Endothelial cell of umbilical vein (primary cell): ENCODE data around the gene TAOK1. TPM values are rescaled to one million over a fixed set of nuclear protein-coding genes. Genes with fewer than 3 reads are reported as not detected.

Experiments used
- BruUV-seq: library from RNA; stranded (reverse); fragments of 400-500 nt; replicated peaks from 2 replicates; lab custom pipeline; 2021; lab: Mats Ljungman, UMichigan
- CTCF ChIA-PET: fragments of 300-600, 350-600 bp; sonication (Branson Sonifier 250); formaldehyde crosslinking; loops from one replicate; lab custom pipeline; 2021; ENCODE audit warnings: antibody characterized with exemption, inconsistent platforms; lab: Charles Lee
- POLR2A ChIA-PET: fragments of 300-600, 350-600 bp; sonication (Branson Sonifier 250); formaldehyde crosslinking; loops from one replicate; lab custom pipeline; 2021; ENCODE audit warnings: antibody characterized with exemption, inconsistent platforms; lab: Charles Lee
- DNase-seq: peaks from one replicate; pipeline ENCODE4 v3.0.0-alpha.2; 2011; ENCODE audit warnings: low read depth, low spot score
- FAIRE-seq: peaks from 2 replicates; lab custom pipeline; 2011; peaks lifted over from hg19 to GRCh38; lab: Jason Lieb, UNC
- H2AFZ ChIP-seq: 2 replicates; pipeline ENCODE4 v1.6.0; 2012; ENCODE audit warnings: low read depth, low read length, control low read depth, inconsistent platforms
- H3K27ac ChIP-seq: 2 replicates; pipeline ENCODE4 v1.5.1; 2011; ENCODE audit warnings: low read depth, mild to moderate bottlenecking, control low read depth, low read length, moderate library complexity; ENCODE audit not compliant: insufficient read depth
- H3K27me3 ChIP-seq, 2 experiments: 2 replicates each; pipeline versions ENCODE4 v1.6.0 to v1.6.1; 2011; ENCODE audit warnings: low read length in 2 of 2, mixed read lengths in 1 of 2; ENCODE audit not compliant: control insufficient read depth in 2 of 2, insufficient read depth in 2 of 2
- H3K36me3 ChIP-seq, 2 experiments: 2 replicates in 1 of 2; 3 replicates in 1 of 2; pipeline ENCODE4 v1.5.1; 2011; ENCODE audit warnings: low read length in 2 of 2, mild to moderate bottlenecking in 1 of 2, moderate library complexity in 1 of 2; ENCODE audit not compliant: control insufficient read depth in 2 of 2, insufficient read depth in 2 of 2; ENCODE audit errors: extremely low read depth in 1 of 2
- H3K4me1 ChIP-seq: 3 replicates; pipeline ENCODE4 v1.5.1; 2011; ENCODE audit warnings: mild to moderate bottlenecking, low read length; ENCODE audit not compliant: control insufficient read depth, insufficient read depth; ENCODE audit errors: extremely low read depth
- H3K4me2 ChIP-seq: 2 replicates; pipeline ENCODE4 v1.6.1; 2011; ENCODE audit warnings: low read length, control low read depth, mixed read lengths; ENCODE audit not compliant: insufficient read depth
- H3K4me3 ChIP-seq, 3 experiments: fragments of 200-600 bp in 1 of 3; sonication (generic), shearing (Covaris generic) in 1 of 3; replicated peaks in 1 of 3; 2 replicates each; pipeline ENCODE4 v1.5.1; 2011 to 2016; ENCODE audit warnings: control low read depth in 3 of 3, low read length in 3 of 3, mild to moderate bottlenecking in 2 of 3, inconsistent platforms in 1 of 3, low read depth in 1 of 3, moderate library complexity in 1 of 3; ENCODE audit not compliant: insufficient read depth in 1 of 3
- H3K79me2 ChIP-seq: 2 replicates; pipeline ENCODE4 v1.6.0; 2012; ENCODE audit warnings: low read length, inconsistent platforms; ENCODE audit not compliant: control insufficient read depth, insufficient read depth
- H3K9ac ChIP-seq: replicated peaks from 2 replicates; pipeline ENCODE3; 2011; ENCODE audit warnings: low read length, control low read depth; ENCODE audit not compliant: insufficient read depth; ENCODE audit errors: extremely low read depth
- H3K9me1 ChIP-seq: replicated peaks from 3 replicates; pipeline ENCODE4 v1.6.0; 2011; ENCODE audit warnings: mild to moderate bottlenecking, low read length; ENCODE audit not compliant: control insufficient read depth, insufficient read depth; ENCODE audit errors: extremely low read depth
- H3K9me3 ChIP-seq: replicated peaks from 2 replicates; pipeline ENCODE4 v1.5.1; 2012; ENCODE audit warnings: low read length, inconsistent platforms; ENCODE audit not compliant: control insufficient read depth, insufficient read depth
- H4K20me1 ChIP-seq: replicated peaks from 2 replicates; pipeline ENCODE3; 2011; ENCODE audit warnings: mild to moderate bottlenecking, low read length; ENCODE audit not compliant: control insufficient read depth, insufficient read depth; ENCODE audit errors: extremely low read depth
- EZH2 ChIP-seq: IDR thresholded peaks from 2 replicates; pipeline ENCODE4 v1.6.1; 2012; ENCODE audit warnings: borderline replicate concordance, low read depth, mild to moderate bottlenecking, moderate library complexity, low read length, inconsistent platforms; ENCODE audit not compliant: severe bottlenecking
- FOS ChIP-seq: IDR thresholded peaks from 2 replicates; pipeline ENCODE4 v1.6.1; 2011; ENCODE audit warnings: mild to moderate bottlenecking, low read length, moderate library complexity, borderline replicate concordance; ENCODE audit not compliant: insufficient read depth
- GATA2 ChIP-seq: IDR thresholded peaks from 2 replicates; pipeline ENCODE4 v1.7.0; 2011; ENCODE audit warnings: low read depth, mild to moderate bottlenecking, moderate library complexity, mixed read lengths, low read length; ENCODE audit not compliant: insufficient read length, insufficient read depth
- JUN ChIP-seq: IDR thresholded peaks from 2 replicates; pipeline ENCODE4 v1.6.1; 2011; ENCODE audit warnings: borderline replicate concordance, low read depth; ENCODE audit not compliant: insufficient read length, insufficient read depth
- MYC ChIP-seq: IDR thresholded peaks from one replicate; pipeline ENCODE4 v1.6.1; 2011; ENCODE audit warnings: mild to moderate bottlenecking, low read depth, low read length
- POLR2A ChIP-seq: IDR thresholded peaks from 2 replicates; pipeline ENCODE4 v1.6.1; 2012; ENCODE audit warnings: low read depth, mild to moderate bottlenecking, control low read depth, low read length
- POLR2AphosphoS5 ChIP-seq: IDR thresholded peaks from 2 replicates; pipeline ENCODE4 v1.6.1; 2012; ENCODE audit warnings: low read depth, mild to moderate bottlenecking, control low read depth, low read length, moderate library complexity; ENCODE audit not compliant: insufficient read depth
- dilution Hi-C: fragments of 300-500 bp; cut with MboI; formaldehyde crosslinking; loops from one replicate; pipeline ENCODE4 v1.15.0; 2019; ENCODE audit warnings: low sequenced_read_pairs; ENCODE audit not compliant: extremely low pct_ligation_motif_present
- intact Hi-C: fragments of 100-400 bp; cut with micrococcal nuclease; formaldehyde crosslinking; loops from one replicate; pipeline ENCODE4 v1.10.0; 2022
- polyA plus RNA-seq, 4 experiments: library from polyadenylated mRNA; depleted of rRNA in 3 of 4; stranded (reverse) in 3 of 4; unstranded in 1 of 4; fragments of >200 nt; gene quantifications; 2 replicates each; pipeline versions ENCODE4 v1.2.1 to v1.2.3, GENCODE V29; 2011 to 2012; ENCODE audit warnings: missing spikeins in 1 of 4
- total RNA-seq: library from RNA; stranded (reverse); gene quantifications from 2 replicates; pipeline ENCODE4 v1.2.3, GENCODE V29; 2021
- TF ChIP-seq, protein P1 (sequence below), 2 donors: IDR thresholded peaks; 1 replicate in 1 of 2; 2 replicates in 1 of 2; pipeline ENCODE4 v1.5.1; 2011; ENCODE audit warnings: low read length in 2 of 2, mild to moderate bottlenecking in 2 of 2, moderate library complexity in 2 of 2, control low read depth in 1 of 2, inconsistent platforms in 1 of 2, low read depth in 1 of 2; ENCODE audit not compliant: insufficient read depth in 1 of 2; ENCODE audit errors: extremely low read depth in 1 of 2
- TF ChIP-seq, protein P2 (sequence below): IDR thresholded peaks from 2 replicates; pipeline ENCODE4 v1.6.1; 2011; ENCODE audit not compliant: insufficient read depth, insufficient read length

The TAOK1 gene
- total and polyA plus RNA-seq, 2 donors (not counting 3 experiments of a cell fraction or from before 2014, with no cell fraction given) = 11.0 to 82.2 TPM

- intact Hi-C loops (no loop called here), dilution Hi-C loops (no loop called here)
- BruUV-seq = no TSS peak
- TF ChIP-seq GATA2 = no peak
- TF ChIP-seq MYC = no peak
- no peak for TF ChIP-seq POLR2AphosphoS5
- TF ChIP-seq, protein P1, sequence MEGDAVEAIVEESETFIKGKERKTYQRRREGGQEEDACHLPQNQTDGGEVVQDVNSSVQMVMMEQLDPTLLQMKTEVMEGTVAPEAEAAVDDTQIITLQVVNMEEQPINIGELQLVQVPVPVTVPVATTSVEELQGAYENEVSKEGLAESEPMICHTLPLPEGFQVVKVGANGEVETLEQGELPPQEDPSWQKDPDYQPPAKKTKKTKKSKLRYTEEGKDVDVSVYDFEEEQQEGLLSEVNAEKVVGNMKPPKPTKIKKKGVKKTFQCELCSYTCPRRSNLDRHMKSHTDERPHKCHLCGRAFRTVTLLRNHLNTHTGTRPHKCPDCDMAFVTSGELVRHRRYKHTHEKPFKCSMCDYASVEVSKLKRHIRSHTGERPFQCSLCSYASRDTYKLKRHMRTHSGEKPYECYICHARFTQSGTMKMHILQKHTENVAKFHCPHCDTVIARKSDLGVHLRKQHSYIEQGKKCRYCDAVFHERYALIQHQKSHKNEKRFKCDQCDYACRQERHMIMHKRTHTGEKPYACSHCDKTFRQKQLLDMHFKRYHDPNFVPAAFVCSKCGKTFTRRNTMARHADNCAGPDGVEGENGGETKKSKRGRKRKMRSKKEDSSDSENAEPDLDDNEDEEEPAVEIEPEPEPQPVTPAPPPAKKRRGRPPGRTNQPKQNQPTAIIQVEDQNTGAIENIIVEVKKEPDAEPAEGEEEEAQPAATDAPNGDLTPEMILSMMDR (IDR thresholded peaks at IDR 0.05; ENCODE audit: extremely low read depth in 1 of 2, insufficient read depth in 1 of 2, low read depth in 1 of 2, low read length in 2 of 2) = no peak
- TF ChIP-seq, protein P2, sequence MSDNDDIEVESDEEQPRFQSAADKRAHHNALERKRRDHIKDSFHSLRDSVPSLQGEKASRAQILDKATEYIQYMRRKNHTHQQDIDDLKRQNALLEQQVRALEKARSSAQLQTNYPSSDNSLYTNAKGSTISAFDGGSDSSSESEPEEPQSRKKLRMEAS = no peak
- TF ChIP-seq JUN = no peak
- TF ChIP-seq EZH2 = no peak
- no peak for TF ChIP-seq POLR2A
- no peak for TF ChIP-seq FOS
- Histone ChIP-seq H3K27me3 (no peaks in the 10 kb centered on the region), H3K4me1 (peaks cover 18% of the 10 kb centered on the region), H3K4me3 (no peak overlapping the region), H3K4me2 (no peak overlapping the region), H2AFZ (no peak overlapping the region), H3K9me1 (no peaks in the 10 kb centered on the region), H3K36me3 (peaks cover under 1 to 29% of the 10 kb centered on the region in 2 experiments), H3K9me3 (no peaks in the 10 kb centered on the region), H3K27ac (no peak overlapping the region), H3K9ac (no peak overlapping the region), H4K20me1 (no peaks in the 10 kb centered on the region), H3K79me2 (no peaks in the 10 kb centered on the region)
- ChIA-PET POLR2A (no interaction called here), CTCF (interaction anchor here (0.9 to 8.8 kb wide), 6 partner anchors 8 to 201 kb away, joined by 3 to 105 read pairs (median 6); no protein-coding TSS in a partner anchor)
- no peak for DNase-seq
- no peak for FAIRE-seq
Observed at GRCh38 chr17:29571486-29571882, 181.3 kb downstream of the TAOK1 start.
